OCI-LY1 (cell line): ENCODE measurements around the gene NAA16.

Experiments
- H2AFZ ChIP-seq: fragments of 200-600 bp; sonication (generic), shearing (Covaris generic); 2 replicates; pipeline ENCODE4 v1.6.0; 2014; ENCODE audit warnings: antibody characterized with exemption, mild to moderate bottlenecking, low read length
- H3F3A ChIP-seq: fragments of 200-600 bp; sonication (generic), shearing (Covaris generic); 2 replicates; pipeline ENCODE4 v1.6.0; 2014; ENCODE audit warnings: mild to moderate bottlenecking, antibody characterized with exemption, low read length, moderate library complexity; ENCODE audit not compliant: insufficient read depth
- H3K27ac ChIP-seq: fragments of 200-600 bp; sonication (generic); 2 replicates; pipeline ENCODE4 v1.5.1; 2014; ENCODE audit warnings: low read length, mixed run types, mild to moderate bottlenecking, low read depth; ENCODE audit not compliant: poor library complexity, severe bottlenecking
- H3K27me3 ChIP-seq: fragments of 200-600 bp; sonication (generic); 2 replicates; pipeline ENCODE4 v1.6.0; 2014; ENCODE audit warnings: antibody characterized with exemption, mild to moderate bottlenecking, low read length, moderate library complexity; ENCODE audit not compliant: insufficient read depth
- H3K36me3 ChIP-seq: fragments of 200-600 bp; sonication (generic); 2 replicates; pipeline ENCODE4 v1.6.1; 2014; ENCODE audit warnings: mild to moderate bottlenecking, antibody characterized with exemption, low read length, moderate library complexity, mixed read lengths; ENCODE audit not compliant: insufficient read depth
- H3K4me1 ChIP-seq: fragments of 200-600 bp; sonication (generic); 2 replicates; pipeline ENCODE4 v1.5.1; 2014; ENCODE audit warnings: mild to moderate bottlenecking, low read length, moderate library complexity; ENCODE audit not compliant: insufficient read depth, severe bottlenecking
- H3K4me2 ChIP-seq: fragments of 200-600 bp; sonication (generic), shearing (Covaris generic); 2 replicates; pipeline ENCODE4 v1.6.1; 2014; ENCODE audit warnings: low read length
- H3K4me3 ChIP-seq: fragments of 200-600 bp; sonication (generic); 2 replicates; pipeline ENCODE4 v1.5.1; 2014; ENCODE audit warnings: low read length, low read depth, mild to moderate bottlenecking, mixed read lengths; ENCODE audit not compliant: poor library complexity, severe bottlenecking
- H3K79me2 ChIP-seq: fragments of 200-600 bp; shearing (Covaris generic); 2 replicates; pipeline ENCODE4 v1.6.1; 2016; ENCODE audit warnings: mixed run types, low read length, mixed read lengths; ENCODE audit not compliant: insufficient read depth
- H3K9ac ChIP-seq: fragments of 200-600 bp; sonication (generic), shearing (Covaris generic); 2 replicates; pipeline ENCODE4 v1.6.1; 2014; ENCODE audit warnings: mild to moderate bottlenecking, low read length, mixed read lengths
- H3K9me2 ChIP-seq: fragments of 200-600 bp; sonication (generic), shearing (Covaris generic); 2 replicates; pipeline ENCODE4 v1.6.1; 2014; ENCODE audit warnings: low read depth, mild to moderate bottlenecking, low read length, mixed read lengths
- H3K9me3 ChIP-seq: fragments of 200-600 bp; shearing (Covaris generic); 2 replicates; pipeline ENCODE4 v1.6.1; 2014; ENCODE audit warnings: low read length, mixed read lengths
- H4K20me1 ChIP-seq: fragments of 200-600 bp; sonication (generic), shearing (Covaris generic); 2 replicates; pipeline ENCODE4 v1.6.0; 2016; ENCODE audit warnings: mild to moderate bottlenecking, low read length; ENCODE audit not compliant: insufficient read depth
- CTCF ChIP-seq: fragments of 200-600 bp; sonication (generic), shearing (Covaris generic); IDR thresholded peaks from 2 replicates; pipeline ENCODE4 v1.5.1; 2017; ENCODE audit warnings: mild to moderate bottlenecking, antibody characterized with exemption, low read length, moderate library complexity, mixed read lengths
- EZH2 ChIP-seq: fragments of 200-600 bp; sonication (generic), shearing (Covaris generic); IDR thresholded peaks from 2 replicates; pipeline ENCODE4 v1.8.0; 2017; ENCODE audit warnings: borderline replicate concordance, mixed run types, mild to moderate bottlenecking, antibody characterized with exemption, low read length, moderate library complexity, mixed read lengths

The NAA16 gene

GRCh38 chr13:41313117-41313516 is 2.0 kb downstream of the NAA16 start:
- H3K4me3 ChIP-seq, result peak overlapping the region; percentile 96
- H3K9me2 ChIP-seq, result no peaks in the 10 kb centered on the region
- peak overlapping the region; percentile 82 for H3K4me2 ChIP-seq
- peaks cover 43% of the 10 kb centered on the region for H3K4me1 ChIP-seq
- H3K27ac ChIP-seq, result peak overlapping the region; percentile 71
- H4K20me1 ChIP-seq, result no peaks in the 10 kb centered on the region
- H3K79me2 ChIP-seq, result peaks cover 69% of the 10 kb centered on the region
- H3K27me3 ChIP-seq, result no peaks in the 10 kb centered on the region
- H3K9ac ChIP-seq, result peak overlapping the region; percentile 77
- peaks cover 18% of the 10 kb centered on the region for H3K36me3 ChIP-seq
- no peaks in the 10 kb centered on the region for H3K9me3 ChIP-seq
- no peak overlapping the region for H2AFZ ChIP-seq
- H3F3A ChIP-seq, result no peaks in the 10 kb centered on the region
- no peak for TF ChIP-seq EZH2
- TF ChIP-seq CTCF, result no peak

DNA sequence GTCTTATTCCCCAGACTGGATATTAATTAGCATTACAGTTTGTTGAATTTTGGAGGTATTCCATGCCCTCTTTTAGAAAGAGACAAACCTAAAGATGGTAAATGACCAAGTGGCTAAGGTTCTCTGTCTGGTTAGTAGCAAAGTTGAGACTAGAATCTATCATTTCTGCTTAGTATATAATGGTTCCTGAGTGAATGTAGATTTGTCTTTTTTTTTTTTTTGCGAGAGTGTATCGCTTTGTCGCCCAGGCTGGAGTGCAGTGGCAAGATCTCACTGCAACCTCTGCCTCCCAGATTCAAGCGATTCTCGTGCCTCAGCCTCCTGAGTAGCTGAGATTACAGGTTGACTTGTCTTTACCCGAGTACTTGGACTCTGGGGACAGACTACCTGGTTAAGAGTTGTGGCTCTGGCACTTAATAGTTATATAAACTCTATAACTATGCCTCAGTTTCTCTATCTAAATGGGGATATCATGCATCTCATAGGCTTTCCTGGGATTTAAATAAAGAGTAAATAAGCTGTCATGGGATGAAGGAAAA is 2.7 kb downstream of the NAA16 start:
- no peaks in the 10 kb centered on the region for H3K9me2 ChIP-seq
- no peak overlapping the region for H2AFZ ChIP-seq
- no peaks in the 10 kb centered on the region for H4K20me1 ChIP-seq
- H3K27me3 ChIP-seq, result no peaks in the 10 kb centered on the region
- no peak for TF ChIP-seq CTCF
- no peak for TF ChIP-seq EZH2
- H3K4me2 ChIP-seq, result peak overlapping the region; percentile 82
- H3K9me3 ChIP-seq, result no peaks in the 10 kb centered on the region
- H3K79me2 ChIP-seq, result peaks cover 75% of the 10 kb centered on the region
- peaks cover 43% of the 10 kb centered on the region for H3K4me1 ChIP-seq
- H3K27ac ChIP-seq, result peak overlapping the region; percentile 71
- peak overlapping the region; percentile 77 for H3K9ac ChIP-seq
- peak overlapping the region; percentile 96 for H3K4me3 ChIP-seq
- H3K36me3 ChIP-seq, result peaks cover 21% of the 10 kb centered on the region
- no peaks in the 10 kb centered on the region for H3F3A ChIP-seq

GRCh38 chr13:41315443-41316047 is 4.5 kb downstream of the NAA16 start:
- H2AFZ ChIP-seq, result no peak overlapping the region
- no peak for TF ChIP-seq EZH2
- no peak for TF ChIP-seq CTCF
- H4K20me1 ChIP-seq, result no peaks in the 10 kb centered on the region
- H3F3A ChIP-seq, result no peaks in the 10 kb centered on the region
- H3K9ac ChIP-seq, result no peak overlapping the region
- peaks cover 37% of the 10 kb centered on the region for H3K4me1 ChIP-seq
- peaks cover 30% of the 10 kb centered on the region for H3K36me3 ChIP-seq
- H3K79me2 ChIP-seq, result peaks cover 93% of the 10 kb centered on the region
- no peaks in the 10 kb centered on the region for H3K9me3 ChIP-seq
- peak overlapping the region; percentile 82; the same call in 1 of the 2 replicates for H3K4me2 ChIP-seq
- H3K27ac ChIP-seq, result peak overlapping the region; percentile 36
- H3K4me3 ChIP-seq, result peak overlapping the region; percentile 17
- no peaks in the 10 kb centered on the region for H3K27me3 ChIP-seq
- no peaks in the 10 kb centered on the region for H3K9me2 ChIP-seq
